ENCODE measurements around the gene DIAPH3.

The DIAPH3 gene

GRCh38 chr13:60019119-60019993, 144.4 kb downstream of the DIAPH3 start:
- FAIRE-seq (no peak), DNase-seq (ENCODE audit: insufficient read length, low spot score) (no peak)
- no peak for TF ChIP-seq CTCF (IDR thresholded peaks at IDR 0.05; ENCODE audit: insufficient read depth, missing control alignments)

GRCh38 chr13:60018536-60018935, 145.2 kb downstream of the DIAPH3 start:
- DNase-seq (ENCODE audit: insufficient read length, low spot score), result no peak
- TF ChIP-seq CTCF (IDR thresholded peaks at IDR 0.05; ENCODE audit: insufficient read depth, missing control alignments), result no peak
- no peak for FAIRE-seq

GRCh38 chr13:60016229-60016628, 147.5 kb downstream of the DIAPH3 start:
- no peak for DNase-seq (ENCODE audit: insufficient read length, low spot score)
- no peak for FAIRE-seq
- no peak for TF ChIP-seq CTCF (IDR thresholded peaks at IDR 0.05; ENCODE audit: insufficient read depth, missing control alignments)

- TF ChIP-seq CTCF (IDR thresholded peaks at IDR 0.05; ENCODE audit: insufficient read depth, missing control alignments), result no peak
- no peak for DNase-seq (ENCODE audit: insufficient read length, low spot score)
- no peak for FAIRE-seq
Observed at GRCh38 chr13:60013166-60013565, 150.6 kb downstream of the DIAPH3 start.

- DNase-seq (ENCODE audit: insufficient read length, low spot score) (no peak), FAIRE-seq (no peak)
- TF ChIP-seq CTCF (IDR thresholded peaks at IDR 0.05; ENCODE audit: insufficient read depth, missing control alignments), result no peak
Observed at GRCh38 chr13:60012488-60012887, 151.2 kb downstream of the DIAPH3 start.

- FAIRE-seq (no peak), DNase-seq (ENCODE audit: insufficient read length, low spot score) (no peak)
- TF ChIP-seq CTCF (IDR thresholded peaks at IDR 0.05; ENCODE audit: insufficient read depth, missing control alignments), result no peak
Observed at GRCh38 chr13:60009300-60010253, 154.2 kb downstream of the DIAPH3 start.
